ENCODE results near the gene MAPRE2.

DNA sequence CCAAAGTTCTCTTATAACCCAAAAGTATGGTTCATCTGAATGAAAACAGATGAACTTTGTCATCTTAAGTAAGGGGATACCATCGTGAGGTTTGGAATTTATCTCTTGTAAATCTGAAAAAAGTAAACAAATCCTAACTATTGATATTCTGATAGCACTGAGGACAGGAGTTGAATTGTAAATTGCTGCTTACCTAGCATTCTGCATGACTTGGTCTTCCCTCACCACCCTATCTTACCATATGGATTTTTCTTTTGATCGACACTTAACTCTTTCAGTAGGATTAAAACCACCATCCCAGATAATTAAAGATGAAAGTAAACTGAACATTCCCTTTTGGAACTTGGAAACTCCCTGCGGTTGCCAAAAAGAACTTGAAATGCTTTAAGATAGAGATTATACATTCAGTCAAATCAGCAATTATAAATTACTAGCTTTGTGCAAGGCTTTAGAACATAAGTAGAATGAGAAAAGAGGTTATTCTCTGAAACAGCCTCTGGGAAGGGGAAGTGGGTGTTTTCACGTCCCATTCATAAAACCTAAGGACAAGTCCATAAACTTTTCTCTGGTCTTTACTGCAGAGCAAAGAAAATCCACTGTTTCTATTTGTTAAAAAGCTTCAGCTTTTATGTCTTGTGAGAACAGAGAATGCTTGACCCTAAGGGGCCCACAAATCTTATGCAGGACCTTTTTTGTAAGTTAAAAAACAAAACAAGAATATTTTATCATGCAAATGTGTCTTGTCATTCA is 149.9 kb downstream of the MAPRE2 start:
- TF ChIP-seq, protein P1, sequence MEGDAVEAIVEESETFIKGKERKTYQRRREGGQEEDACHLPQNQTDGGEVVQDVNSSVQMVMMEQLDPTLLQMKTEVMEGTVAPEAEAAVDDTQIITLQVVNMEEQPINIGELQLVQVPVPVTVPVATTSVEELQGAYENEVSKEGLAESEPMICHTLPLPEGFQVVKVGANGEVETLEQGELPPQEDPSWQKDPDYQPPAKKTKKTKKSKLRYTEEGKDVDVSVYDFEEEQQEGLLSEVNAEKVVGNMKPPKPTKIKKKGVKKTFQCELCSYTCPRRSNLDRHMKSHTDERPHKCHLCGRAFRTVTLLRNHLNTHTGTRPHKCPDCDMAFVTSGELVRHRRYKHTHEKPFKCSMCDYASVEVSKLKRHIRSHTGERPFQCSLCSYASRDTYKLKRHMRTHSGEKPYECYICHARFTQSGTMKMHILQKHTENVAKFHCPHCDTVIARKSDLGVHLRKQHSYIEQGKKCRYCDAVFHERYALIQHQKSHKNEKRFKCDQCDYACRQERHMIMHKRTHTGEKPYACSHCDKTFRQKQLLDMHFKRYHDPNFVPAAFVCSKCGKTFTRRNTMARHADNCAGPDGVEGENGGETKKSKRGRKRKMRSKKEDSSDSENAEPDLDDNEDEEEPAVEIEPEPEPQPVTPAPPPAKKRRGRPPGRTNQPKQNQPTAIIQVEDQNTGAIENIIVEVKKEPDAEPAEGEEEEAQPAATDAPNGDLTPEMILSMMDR (IDR thresholded peaks at IDR 0.05), result no peak
- no peak for TF ChIP-seq POLR2A (IDR thresholded peaks at IDR 0.05)
